HG03469 (cell line): ENCODE measurements around the gene COA1.
"Not testable (repeated sequence)": the region's sequence is repeated elsewhere in the genome, so short reads cannot be mapped to it uniquely, and the experiment has no call there.

ENCODE experiments used
- ATAC-seq: cut with Tn5 transposase; IDR thresholded peaks from one replicate; pipeline ENCODE4 v1.9.1; 2021; ENCODE audit warnings: mild to moderate bottlenecking, moderate library complexity, moderate number of reproducible peaks; ENCODE audit not compliant: unreplicated experiment

COA1 gene

GRCh38 chr7:43637114-43637806 lies 92.1 kb downstream of the COA1 start:
- ATAC-seq = no peak

GRCh38 chr7:43636093-43636492 lies 93.2 kb downstream of the COA1 start:
- no peak for ATAC-seq

- no peak for ATAC-seq
These were observed 94.9 kb downstream of the COA1 start for GRCh38 chr7:43634384-43634783.

GRCh38 chr7:43632746-43633145 lies 96.6 kb downstream of the COA1 start:
- no peak for ATAC-seq

- no peak for ATAC-seq
These were observed 97.8 kb downstream of the COA1 start for GRCh38 chr7:43631559-43631958.

- ATAC-seq = no peak
These were observed 98.8 kb downstream of the COA1 start for GRCh38 chr7:43630482-43630881.

- ATAC-seq = no peak
These were observed 99.5 kb downstream of the COA1 start for GRCh38 chr7:43629857-43630256.

GRCh38 chr7:43628431-43628830 lies 100.9 kb downstream of the COA1 start:
- ATAC-seq = no peak

GRCh38 chr7:43627798-43628197 lies 101.5 kb downstream of the COA1 start:
- not testable (repeated sequence) for ATAC-seq

GRCh38 chr7:43626695-43627094 lies 102.6 kb downstream of the COA1 start:
- no peak for ATAC-seq

GRCh38 chr7:43625980-43626379 lies 103.3 kb downstream of the COA1 start:
- ATAC-seq = no peak

- no peak for ATAC-seq
These were observed 103.9 kb downstream of the COA1 start for GRCh38 chr7:43625453-43625852.

GRCh38 chr7:43624156-43624555 lies 105.2 kb downstream of the COA1 start:
- ATAC-seq = no peak

- no peak for ATAC-seq
These were observed 107.4 kb downstream of the COA1 start for GRCh38 chr7:43621729-43622448.

GRCh38 chr7:43619213-43620012 lies 109.9 kb downstream of the COA1 start:
- ATAC-seq = no peak

GRCh38 chr7:43618073-43618472 lies 111.2 kb downstream of the COA1 start:
- ATAC-seq = no peak

- no peak for ATAC-seq
These were observed 112.3 kb downstream of the COA1 start for GRCh38 chr7:43616977-43617376.

GRCh38 chr7:43615558-43616145 lies 113.7 kb downstream of the COA1 start:
- no peak for ATAC-seq

- ATAC-seq = peak; percentile 51
These were observed 116.4 kb downstream of the COA1 start for GRCh38 chr7:43612599-43613589.

GRCh38 chr7:43612128-43612527 lies 117.2 kb downstream of the COA1 start:
- ATAC-seq = no peak
